ENCODE measurements around the gene DPYD. TPM values are rescaled to one million over a fixed set of nuclear protein-coding genes. Genes with fewer than 3 reads are reported as not detected.

DPYD gene
- total RNA-seq, 2 donors from 2014 or later: 9.2 to 17.5 TPM

DNA sequence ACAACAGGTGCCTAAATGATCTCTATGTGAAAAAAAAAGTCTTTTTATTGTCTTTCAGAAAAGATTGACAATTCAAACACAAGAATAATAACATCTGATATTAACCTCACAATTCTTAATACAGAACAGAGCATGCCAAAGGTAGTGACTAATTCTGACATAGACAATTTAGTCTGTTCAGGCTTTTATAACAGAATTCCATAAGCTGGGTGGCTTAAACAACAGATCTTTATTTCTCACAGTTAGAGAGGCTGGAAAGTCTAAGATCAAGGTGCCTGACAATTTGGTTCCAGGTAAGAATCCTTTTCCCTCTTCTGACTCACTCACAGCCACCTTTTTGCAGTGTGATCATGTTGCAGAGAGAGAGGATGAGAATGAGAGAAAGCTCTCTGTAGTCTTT lies 27.0 kb downstream of the DPYD start:
- H3K36me3 Mint-ChIP-seq (ENCODE audit: low read depth): no peaks in the 10 kb centered on the region
- no peak for DNase-seq
- Histone ChIP-seq H3K9ac (ENCODE audit: extremely low read depth, low read length, poor library complexity, severe bottlenecking) (no peak overlapping the region), H3K27me3 (ENCODE audit: control insufficient read depth, insufficient read depth, low read length, poor library complexity, severe bottlenecking) (no peaks in the 10 kb centered on the region), H3K4me1 (ENCODE audit: control insufficient read depth, insufficient read depth, low read length) (no peaks in the 10 kb centered on the region), H3K9me3 (ENCODE audit: control insufficient read depth, low read length) (peaks cover 3% of the 10 kb centered on the region), H3K4me3 (ENCODE audit: low read length) (no peak overlapping the region), H3K27ac (ENCODE audit: low read depth, low read length) (no peak overlapping the region), H3K36me3 (ENCODE audit: control insufficient read depth, insufficient read depth, low read length) (no peaks in the 10 kb centered on the region)
- no peak overlapping the region for H3K4me3 Mint-ChIP-seq
- H3K4me1 Mint-ChIP-seq: no peaks in the 10 kb centered on the region
- peaks cover 8% of the 10 kb centered on the region for H3K9me3 Mint-ChIP-seq
- H3K27ac Mint-ChIP-seq: no peak overlapping the region
- H3K27me3 Mint-ChIP-seq (ENCODE audit: insufficient read depth): no peaks in the 10 kb centered on the region
- no peak for TF ChIP-seq CTCF (conservative IDR thresholded peaks at IDR 0.05)

DNA sequence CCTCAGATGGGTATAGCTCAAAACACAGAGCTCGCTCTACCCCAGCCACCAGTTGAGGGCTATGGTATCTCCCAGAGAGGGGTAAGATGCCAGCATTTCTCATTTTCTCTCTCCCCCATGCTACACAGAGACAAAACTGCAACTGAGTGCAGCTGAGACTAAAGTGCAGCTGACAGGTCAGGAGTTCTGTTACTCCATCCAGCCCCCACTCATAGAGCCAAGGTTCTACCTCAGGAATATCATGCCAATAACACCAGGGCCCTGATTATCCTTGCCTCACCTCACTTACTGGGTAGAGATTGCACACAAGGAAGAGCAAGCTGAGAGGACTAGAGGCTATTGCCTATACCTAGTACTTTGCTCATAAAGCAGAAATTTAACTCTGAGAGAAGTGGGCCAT lies 34.6 kb downstream of the DPYD start:
- H3K27ac ChIP-seq (ENCODE audit: low read depth, low read length): no peak overlapping the region
- H3K9ac ChIP-seq (ENCODE audit: extremely low read depth, low read length, poor library complexity, severe bottlenecking): no peak overlapping the region
- no peaks in the 10 kb centered on the region for H3K36me3 ChIP-seq (ENCODE audit: control insufficient read depth, insufficient read depth, low read length)
- H3K27ac Mint-ChIP-seq: no peak overlapping the region
- no peaks in the 10 kb centered on the region for H3K9me3 Mint-ChIP-seq
- no peaks in the 10 kb centered on the region for H3K4me1 ChIP-seq (ENCODE audit: control insufficient read depth, insufficient read depth, low read length)
- no peak overlapping the region for H3K4me3 ChIP-seq (ENCODE audit: low read length)
- no peaks in the 10 kb centered on the region for H3K9me3 ChIP-seq (ENCODE audit: control insufficient read depth, low read length)
- no peaks in the 10 kb centered on the region for H3K27me3 Mint-ChIP-seq (ENCODE audit: insufficient read depth)
- no peaks in the 10 kb centered on the region for H3K36me3 Mint-ChIP-seq (ENCODE audit: low read depth)
- WGBS, 2 experiments (ENCODE audit: insufficient coverage in 1 of 2, insufficient read length in 1 of 2): 96 to 100% methylated on average over 1 of the region's 1 CpG
- H3K4me1 Mint-ChIP-seq: no peaks in the 10 kb centered on the region
- no peak overlapping the region for H3K4me3 Mint-ChIP-seq
- no peaks in the 10 kb centered on the region for H3K27me3 ChIP-seq (ENCODE audit: control insufficient read depth, insufficient read depth, low read length, poor library complexity, severe bottlenecking)
- no peak for TF ChIP-seq CTCF (conservative IDR thresholded peaks at IDR 0.05)
- DNase-seq: no peak

GRCh38 chr1:97883823-97884222 lies 37.0 kb downstream of the DPYD start:
- no peak for TF ChIP-seq CTCF (conservative IDR thresholded peaks at IDR 0.05)
- H3K4me1 Mint-ChIP-seq: no peaks in the 10 kb centered on the region
- Histone ChIP-seq H3K27ac (ENCODE audit: low read depth, low read length) (no peak overlapping the region), H3K4me1 (ENCODE audit: control insufficient read depth, insufficient read depth, low read length) (no peaks in the 10 kb centered on the region), H3K36me3 (ENCODE audit: control insufficient read depth, insufficient read depth, low read length) (no peaks in the 10 kb centered on the region), H3K27me3 (ENCODE audit: control insufficient read depth, insufficient read depth, low read length, poor library complexity, severe bottlenecking) (no peaks in the 10 kb centered on the region), H3K4me3 (ENCODE audit: low read length) (no peak overlapping the region), H3K9ac (ENCODE audit: extremely low read depth, low read length, poor library complexity, severe bottlenecking) (no peak overlapping the region), H3K9me3 (ENCODE audit: control insufficient read depth, low read length) (no peaks in the 10 kb centered on the region)
- H3K36me3 Mint-ChIP-seq (ENCODE audit: low read depth): no peaks in the 10 kb centered on the region
- no peak overlapping the region for H3K4me3 Mint-ChIP-seq
- H3K27ac Mint-ChIP-seq: no peak overlapping the region
- H3K9me3 Mint-ChIP-seq: no peaks in the 10 kb centered on the region
- WGBS, 2 experiments (ENCODE audit: insufficient coverage in 1 of 2, insufficient read length in 1 of 2): 100% methylated on average over 1 of the region's 1 CpG; no CpG with 5 or more reads in 1 of the 2 experiments
- no peaks in the 10 kb centered on the region for H3K27me3 Mint-ChIP-seq (ENCODE audit: insufficient read depth)
- no peak for DNase-seq

All from endodermal cell (in vitro differentiated cells).